ENCODE data around the gene CCDC61.

The CCDC61 gene

DNA sequence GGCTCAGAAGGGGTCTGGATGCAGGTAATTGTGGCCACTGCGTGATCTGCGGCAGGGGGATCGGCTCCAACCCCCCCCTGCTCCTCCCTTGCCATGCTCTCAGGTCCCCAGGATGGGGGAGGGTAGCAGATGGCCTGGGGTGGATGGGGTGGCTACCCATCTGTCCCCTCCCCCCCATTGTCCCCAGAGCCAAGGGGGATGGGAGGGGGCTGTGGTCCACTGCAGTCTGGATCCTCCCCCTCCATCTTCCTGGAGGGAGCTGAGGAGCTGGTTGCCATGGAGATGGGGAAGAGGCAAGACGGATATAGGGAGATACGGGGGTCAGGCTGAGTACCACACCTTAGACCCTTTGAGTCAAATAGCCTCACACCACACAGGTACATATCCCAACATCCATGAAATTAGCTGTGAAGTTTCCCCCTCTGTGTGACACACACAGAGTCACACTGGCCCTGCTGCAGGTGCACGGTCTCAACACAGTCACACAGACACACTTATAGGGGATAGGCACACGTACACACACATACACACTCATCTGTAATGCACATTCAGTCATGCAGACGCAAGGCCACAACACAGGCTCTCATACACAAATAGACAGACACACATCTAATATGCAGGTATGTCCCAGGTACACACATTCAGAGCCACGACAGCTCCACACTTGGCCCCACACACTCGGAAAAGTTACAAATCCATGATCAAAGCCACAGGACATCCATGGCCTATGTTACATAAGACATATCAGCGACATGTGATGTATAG, 19.8 kb upstream of the CCDC61 start:
- no peak for FAIRE-seq

DNA sequence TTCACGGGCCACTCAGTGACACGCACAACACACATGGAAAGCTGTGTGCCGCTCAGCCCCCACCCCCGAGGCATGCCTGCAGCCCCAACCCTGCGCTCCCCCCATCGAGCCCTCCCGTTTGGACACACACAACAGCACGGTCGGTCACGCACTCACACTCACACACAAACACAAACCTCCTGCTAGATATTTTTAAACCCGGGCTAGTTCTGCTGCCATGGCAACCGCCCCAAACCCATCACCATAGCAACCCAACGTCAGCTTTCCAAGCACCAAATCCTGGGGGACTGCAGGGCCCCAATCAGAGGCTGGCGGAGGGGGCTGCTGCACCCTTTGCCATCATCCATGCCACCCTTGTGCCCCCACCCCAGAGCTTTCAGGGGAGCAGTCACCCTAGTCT, 19.1 kb upstream of the CCDC61 start:
- FAIRE-seq = no peak

DNA sequence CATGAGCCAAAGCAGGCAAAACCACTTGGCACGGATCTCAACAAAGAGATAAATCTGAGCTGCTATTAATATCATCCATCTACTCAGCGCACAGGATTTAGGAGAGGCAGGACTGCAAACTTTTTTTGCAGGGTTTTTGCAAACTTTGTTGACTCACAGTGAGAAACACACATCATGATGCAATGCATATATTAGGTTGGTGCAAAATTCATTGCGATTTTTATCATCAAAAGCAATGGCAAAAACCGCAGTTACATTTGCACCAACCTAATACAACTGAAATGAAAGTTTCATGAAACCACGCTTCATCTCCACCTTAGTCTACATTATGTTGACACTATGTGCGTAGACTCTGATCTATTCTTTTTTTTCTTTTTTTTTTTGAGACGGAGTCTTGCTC, 17.1 kb upstream of the CCDC61 start:
- no peak for FAIRE-seq

DNA sequence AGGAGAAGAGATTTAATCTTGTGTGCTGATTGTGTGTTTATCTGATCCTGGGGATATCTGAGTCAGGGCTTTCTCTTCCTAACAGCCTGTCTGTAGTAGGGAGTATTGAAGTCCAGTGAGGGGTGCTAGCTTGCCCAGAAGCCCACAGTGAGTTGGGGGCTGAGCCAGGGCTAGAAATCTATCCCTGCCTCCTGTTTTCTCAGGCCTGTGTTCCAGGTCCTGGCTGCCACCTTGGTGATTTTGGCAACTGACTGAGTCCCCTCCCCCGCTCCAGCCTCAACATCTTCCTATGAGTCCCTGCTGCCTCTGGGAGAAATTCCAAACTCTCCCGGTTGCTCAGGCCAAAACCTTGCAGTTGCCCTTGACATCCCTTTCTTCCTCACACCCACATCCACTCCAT, 13.9 kb upstream of the CCDC61 start:
- FAIRE-seq = no peak

DNA sequence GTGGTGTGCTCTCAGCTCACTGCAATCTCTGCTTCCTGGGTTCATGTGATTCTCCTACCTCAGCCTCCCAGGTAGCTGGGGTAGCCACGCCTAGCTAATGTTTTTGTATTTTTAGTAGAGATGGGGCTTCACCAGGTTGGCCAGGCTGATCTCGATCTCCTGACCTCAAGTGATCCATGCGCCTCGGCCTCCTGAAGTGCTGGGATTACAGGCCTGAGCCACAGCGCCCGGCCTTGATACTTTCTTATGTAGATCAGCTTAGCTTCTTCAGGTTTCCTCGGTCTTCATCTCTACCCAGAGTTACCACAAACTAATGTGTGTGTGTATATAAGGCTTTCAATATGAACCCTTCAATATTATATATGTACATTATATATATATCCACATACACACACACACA, 9.9 kb upstream of the CCDC61 start:
- no peak for FAIRE-seq

DNA sequence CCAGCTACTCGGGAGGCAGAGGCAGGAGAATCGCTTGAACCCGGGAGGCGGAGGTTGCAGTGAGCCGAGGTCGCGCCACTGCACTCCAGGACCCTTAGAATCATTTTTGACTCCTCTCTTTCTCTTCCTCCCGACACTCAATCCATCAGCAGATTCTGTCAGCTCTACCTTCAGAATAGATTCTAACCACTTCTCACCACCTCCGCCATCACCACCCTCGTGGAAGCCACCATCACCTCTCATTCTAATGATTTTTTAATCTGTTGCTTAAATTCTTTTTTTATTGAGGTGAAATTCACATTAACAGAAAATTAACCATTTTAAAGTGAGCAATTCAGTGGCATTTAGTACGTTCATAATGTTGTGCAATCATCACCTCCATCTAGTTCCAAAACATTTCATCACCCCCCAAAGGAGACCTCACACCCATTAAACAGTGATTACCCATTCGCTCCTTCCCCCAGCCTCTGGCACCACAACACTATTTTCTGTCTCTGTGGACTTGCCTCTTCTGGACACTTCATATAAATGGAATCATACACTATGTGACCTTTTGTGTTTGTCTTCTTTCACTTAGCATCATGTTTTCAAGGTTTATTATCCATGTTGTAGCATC, 5.0 kb upstream of the CCDC61 start:
- no peak for FAIRE-seq

DNA sequence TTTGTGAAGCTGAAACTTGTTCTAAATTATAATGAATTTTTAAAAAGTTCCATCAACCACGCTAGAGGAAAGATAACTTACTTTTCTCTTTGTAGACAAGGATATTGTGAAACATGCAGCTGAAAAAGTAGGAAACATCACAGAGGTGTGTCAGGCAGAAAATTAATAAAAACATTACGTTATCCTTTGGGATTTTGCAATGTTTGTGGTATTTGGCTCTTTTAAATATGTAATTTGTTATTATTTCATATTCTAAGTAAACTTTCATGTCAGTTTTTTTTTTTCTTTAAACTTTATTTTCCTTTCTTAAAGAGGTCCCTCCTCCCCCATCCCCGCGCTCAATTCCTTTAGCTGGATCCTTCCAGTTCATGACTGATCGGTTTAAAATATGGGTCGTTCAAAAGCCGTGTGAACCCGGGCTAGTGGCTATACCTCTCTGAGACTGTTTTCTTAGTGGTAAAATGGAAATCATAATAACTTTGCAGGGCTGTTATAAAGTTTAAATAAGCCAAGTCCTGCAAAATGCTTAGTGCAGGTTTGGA, 740 bp upstream of the CCDC61 start:
- no peak for FAIRE-seq

DNA sequence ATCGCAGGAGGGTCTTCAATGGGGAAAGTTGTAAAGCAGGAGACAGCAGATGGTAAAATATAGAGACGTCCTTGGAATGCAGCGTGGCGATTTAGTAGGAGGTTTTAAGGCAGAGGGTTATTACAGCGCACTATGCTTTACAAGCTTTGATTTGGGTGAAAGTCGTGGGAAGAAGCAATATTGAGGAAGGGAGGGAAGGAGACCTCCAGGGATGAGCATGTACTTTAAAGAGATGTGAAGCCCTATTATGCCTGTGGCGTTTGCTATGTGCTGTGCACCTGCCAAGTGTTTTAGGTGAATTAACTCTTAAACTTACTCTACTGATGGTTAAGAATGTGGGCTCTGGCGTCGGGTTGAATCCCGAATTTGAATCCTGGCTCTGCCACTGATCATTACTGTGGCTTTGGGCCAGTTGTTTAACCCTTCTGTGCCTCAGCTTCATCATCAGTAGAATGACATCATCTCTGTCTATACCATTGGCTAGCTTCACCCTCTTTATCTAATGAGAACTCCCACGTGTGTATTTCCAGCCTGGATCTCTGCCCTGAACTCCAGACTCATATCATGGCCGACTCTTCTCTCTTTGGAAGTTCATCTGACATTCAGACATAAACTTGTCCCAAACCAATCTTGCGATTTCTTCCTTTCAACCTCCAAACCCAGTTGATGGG, 583 bp downstream of the CCDC61 start:
- no peak for FAIRE-seq

DNA sequence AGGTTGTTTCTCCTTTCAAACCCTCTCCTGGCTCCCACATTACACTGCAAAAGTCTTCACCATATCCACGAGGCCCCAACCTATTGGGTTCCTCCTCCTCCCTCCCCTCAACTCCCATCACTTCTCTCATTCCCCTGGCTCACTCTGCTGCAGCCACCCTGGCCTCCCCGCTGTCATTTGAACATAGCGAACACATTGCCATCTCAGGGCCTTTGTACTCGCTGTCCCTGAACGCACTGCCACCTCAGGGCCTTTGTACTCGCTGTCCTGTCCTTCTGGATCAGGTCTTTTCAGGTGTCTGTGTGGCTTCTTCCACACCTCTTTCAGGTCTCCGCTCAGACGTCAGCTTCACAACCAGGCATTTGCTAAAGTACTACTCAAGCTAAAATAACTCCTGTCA, 1.7 kb downstream of the CCDC61 start:
- no peak for FAIRE-seq

DNA sequence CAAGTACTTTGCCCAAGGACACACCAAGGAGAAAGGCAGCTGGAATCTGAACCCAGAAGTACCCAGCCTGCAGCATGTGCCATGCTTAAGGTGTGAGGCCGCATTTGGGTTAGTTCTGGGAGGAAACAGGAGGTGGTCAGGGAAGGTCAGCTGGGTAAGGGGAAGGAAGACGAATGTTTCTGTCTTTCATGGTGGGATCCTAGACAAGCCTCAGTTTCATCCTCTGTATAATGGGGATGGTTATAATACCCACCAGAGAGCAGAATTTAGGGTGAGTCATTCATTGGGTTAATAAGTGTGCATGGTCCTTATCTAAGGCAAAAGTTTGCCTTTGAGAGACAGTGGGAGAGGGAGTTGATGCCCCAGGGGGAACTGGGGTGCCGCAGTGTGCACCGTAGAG, 3.6 kb downstream of the CCDC61 start:
- no peak for FAIRE-seq

DNA sequence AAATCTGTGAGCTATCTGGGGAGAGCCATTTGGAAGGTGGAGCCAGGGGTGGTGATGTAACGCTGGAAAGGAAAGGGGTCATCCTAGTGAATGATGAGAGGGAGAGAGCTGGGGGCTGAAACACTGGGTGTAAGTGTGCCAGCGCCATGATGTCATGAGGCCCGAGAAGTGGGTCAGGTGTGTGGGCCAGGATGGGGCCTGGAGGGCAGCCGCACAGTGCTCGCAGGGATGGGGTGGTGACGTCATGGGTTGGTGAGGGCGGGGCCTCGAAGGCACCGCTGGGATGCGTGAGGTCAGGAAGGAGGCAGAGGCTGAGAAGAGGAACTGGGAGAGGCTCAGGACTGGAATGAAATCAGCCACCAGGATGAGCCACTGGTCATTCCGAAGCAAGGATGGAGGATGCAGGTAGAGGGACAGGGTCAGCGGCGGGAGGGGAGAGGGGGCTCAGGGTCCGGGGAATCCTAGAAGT, 4.4 kb downstream of the CCDC61 start:
- FAIRE-seq = no peak

DNA sequence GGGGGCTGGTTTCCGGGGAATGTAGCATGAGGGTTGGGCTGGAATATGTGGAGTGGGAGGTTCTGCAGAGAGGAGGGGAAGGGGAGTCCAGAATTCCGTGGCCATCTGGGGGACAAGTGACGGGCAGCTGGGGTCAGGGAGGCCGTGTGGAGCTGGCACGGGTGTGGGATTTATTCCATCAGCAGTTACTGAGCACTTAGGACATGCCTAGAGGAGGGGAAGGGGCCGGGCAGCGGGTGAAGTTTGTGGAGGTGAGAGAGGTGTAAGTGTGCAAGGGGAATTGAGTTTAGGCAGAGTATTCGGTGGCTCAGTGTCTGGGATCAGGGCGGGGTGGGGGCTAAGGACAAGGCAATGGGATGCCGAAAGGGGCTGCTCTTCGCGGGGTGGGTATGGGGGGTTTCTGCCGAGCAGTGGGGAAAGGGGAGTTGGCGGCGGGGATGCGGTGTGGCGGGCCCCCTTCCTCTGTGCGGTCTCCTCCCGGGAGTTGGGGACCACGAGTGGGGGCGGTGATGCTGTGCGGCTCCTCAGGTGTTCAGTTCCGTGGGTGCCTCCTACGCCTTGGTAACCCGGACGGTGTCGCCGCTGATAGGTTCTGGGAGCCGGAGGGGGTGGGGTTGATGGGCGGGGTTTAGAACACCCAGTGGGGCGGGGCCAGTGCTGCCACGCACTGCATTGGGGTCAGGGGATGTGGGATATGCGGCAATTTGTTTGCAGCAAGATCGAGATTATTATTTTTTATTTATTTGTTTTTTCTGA, 5.4 kb downstream of the CCDC61 start:
- no peak for FAIRE-seq

DNA sequence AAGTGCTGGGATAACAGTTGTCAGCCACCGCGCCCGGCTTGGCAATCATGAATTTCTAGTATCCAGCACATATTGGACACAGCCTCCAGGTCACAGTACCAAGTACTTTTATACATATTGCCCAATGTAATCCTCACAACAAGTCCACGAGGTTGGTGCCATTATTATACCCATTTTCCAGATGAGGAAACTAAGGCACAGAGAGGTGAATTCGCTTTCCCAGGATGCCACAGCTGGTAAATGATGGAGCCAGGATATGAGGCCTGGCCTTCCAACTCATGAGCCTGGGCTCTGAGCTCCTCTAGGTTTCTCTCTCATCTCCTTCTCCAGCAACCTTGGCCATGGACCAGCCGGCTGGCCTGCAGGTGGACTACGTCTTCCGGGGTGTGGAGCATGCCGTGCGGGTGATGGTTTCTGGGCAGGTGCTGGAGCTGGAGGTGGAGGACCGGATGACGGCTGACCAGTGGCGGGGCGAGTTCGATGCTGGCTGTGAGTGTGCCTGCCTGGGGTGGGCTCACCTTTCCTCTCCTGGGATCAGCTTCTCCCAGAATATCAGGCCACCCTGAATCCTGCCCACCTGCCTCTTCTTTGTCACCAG, 7.5 kb downstream of the CCDC61 start:
- no peak for FAIRE-seq

DNA sequence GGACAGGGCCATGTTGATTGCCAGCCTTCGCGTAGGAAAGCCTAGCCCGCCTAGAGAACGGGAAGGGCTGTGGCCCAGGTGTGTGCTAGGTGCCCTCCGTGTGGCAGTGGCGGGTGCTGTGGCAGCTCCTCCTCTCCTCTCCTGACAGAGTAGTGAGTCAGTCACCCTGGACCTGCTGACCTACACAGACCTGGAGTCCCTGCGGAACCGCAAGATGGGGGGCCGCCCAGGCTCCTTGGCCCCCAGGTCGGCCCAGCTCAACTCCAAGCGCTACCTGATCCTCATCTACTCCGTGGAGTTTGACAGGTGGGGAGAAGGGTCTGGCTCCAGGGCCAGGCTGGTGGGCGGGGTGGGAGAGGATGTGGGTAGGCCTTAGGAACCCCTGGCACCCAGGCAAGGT, 11.1 kb downstream of the CCDC61 start:
- FAIRE-seq = no peak

DNA sequence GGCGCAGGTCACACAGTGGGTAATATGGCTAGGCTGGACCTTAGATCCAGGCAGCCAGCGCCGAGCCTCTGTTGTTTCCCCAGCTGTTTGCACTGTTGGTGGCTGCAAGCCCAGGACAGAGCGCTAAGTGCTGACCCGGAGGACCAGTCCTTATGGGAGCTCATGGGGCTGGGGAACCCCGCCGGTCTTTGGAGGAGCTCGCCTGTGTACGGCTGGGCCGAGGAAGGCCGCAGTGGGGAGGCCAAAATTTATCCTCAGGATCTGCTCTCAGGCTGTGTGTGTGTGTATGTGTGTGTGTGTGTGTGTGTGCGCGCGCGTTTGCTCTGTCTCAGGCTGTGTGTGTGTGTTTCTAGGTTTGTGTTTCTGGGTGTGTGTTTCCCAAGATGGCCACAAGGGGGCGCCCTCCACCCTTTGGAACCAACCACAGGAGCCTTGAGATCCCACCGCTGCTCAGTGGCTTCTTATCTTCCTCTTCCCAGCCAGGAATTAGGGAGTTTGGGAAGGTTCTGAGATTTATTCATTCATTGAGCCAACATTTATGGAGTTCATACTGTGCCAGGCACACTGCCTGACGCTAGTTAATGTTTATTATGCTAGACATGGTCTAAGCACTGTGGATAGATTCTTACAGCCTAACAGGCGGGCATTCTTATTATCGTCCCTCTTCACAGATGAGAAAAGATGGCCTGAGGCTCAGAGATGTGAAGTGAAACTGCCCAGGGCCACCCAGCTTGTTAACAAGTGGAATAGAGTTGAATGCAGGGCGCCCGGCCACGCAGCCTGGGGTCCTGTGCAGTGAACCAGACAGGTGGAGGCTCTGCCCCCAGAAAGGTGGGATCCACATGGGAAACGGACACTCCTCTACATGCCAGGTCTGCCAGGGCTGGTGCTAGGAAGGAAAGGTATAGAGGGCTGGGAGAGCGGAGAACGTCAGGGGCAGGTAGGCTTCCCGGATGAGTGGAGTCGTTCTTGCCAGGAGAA, 14.6 kb downstream of the CCDC61 start:
- FAIRE-seq = peak; percentile 60

DNA sequence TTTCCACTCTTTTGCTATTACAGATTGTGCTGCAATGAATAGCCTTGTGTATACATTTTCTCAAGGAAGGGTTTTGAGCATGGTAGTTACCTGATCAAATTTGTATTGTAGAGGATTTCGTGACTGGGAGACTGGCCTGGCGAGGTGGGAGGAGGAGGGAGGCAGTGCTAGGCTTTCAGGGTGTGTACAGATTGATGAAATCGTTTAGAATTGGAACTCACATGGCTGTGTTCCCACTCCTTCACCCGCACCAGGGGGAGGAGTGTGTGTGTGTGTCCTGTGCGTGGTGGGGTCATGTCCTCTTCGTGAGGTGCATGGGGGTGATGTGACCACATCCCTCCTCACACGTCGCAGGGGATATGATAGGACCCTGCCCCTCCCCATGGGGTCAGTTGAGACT, 19.3 kb downstream of the CCDC61 start:
- FAIRE-seq = no peak

DNA sequence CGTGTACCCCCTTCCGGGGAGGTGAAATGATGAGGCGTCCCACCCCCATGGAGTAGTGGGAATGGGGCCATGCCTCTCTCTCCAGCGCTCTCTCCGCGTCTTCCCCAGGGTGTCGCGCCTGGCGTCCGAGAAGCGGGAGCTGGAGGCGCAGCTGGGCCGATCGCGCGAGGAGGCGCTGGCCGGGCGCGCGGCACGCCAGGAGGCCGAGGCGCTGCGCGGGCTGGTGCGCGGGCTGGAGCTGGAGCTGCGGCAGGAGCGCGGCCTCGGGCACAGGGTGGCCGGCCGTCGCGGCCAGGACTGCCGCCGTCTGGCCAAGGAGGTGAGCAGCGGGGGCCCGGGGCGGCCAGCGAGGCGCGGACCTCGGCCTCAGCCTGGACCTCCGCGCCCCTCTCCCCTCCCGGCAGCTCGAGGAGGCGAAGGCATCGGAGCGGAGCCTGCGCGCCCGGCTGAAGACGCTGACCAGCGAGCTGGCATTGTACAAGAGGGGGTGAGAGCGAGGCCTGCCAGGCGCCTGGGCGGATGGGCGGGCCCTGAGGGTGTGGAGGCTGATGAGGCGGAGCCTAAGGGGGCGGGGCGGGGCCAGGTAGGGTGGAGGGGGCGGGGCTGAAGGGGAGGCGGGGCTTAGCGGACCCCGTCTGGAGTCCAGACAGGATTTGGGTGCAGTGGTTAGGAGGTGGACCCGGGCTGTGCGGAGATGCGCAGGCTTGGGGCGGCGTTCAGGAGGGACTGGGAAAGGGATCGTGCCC, 19.8 kb downstream of the CCDC61 start:
- FAIRE-seq = no peak

DNA sequence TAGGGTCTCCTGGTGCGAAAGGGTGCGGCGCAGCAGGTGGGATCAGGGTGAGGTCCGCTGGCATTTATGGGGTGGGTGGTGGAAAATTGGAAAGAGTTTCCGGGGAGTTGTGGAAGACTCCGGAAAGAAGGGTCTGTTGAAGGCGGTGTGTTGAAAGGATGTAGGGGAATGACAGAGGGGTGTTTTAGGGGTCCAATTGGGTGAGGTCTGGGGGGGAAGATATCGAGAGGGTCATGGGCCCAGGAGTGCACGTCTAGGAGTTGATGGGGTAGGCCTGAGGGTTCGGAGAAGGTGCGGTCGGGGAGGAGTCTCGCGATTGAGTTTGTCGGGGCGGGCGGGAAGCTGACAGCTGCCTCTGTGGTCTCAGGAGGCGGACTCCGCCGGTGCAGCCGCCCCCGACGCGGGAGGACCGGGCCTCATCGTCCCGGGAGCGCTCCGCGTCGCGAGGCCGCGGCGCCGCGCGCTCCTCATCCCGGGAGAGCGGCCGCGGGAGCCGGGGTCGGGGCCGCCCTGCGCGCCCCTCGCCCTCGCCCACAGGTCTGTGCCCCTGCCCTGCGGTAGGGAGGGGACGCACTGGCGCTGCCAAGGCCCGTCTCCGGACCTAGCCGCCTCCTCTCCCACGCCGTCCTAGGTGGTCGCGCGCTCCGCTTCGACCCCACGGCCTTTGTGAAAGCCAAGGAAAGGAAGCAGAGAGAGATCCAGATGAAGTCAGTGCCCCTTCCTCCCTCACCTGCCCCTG, 20.6 kb downstream of the CCDC61 start:
- FAIRE-seq = no peak

DNA sequence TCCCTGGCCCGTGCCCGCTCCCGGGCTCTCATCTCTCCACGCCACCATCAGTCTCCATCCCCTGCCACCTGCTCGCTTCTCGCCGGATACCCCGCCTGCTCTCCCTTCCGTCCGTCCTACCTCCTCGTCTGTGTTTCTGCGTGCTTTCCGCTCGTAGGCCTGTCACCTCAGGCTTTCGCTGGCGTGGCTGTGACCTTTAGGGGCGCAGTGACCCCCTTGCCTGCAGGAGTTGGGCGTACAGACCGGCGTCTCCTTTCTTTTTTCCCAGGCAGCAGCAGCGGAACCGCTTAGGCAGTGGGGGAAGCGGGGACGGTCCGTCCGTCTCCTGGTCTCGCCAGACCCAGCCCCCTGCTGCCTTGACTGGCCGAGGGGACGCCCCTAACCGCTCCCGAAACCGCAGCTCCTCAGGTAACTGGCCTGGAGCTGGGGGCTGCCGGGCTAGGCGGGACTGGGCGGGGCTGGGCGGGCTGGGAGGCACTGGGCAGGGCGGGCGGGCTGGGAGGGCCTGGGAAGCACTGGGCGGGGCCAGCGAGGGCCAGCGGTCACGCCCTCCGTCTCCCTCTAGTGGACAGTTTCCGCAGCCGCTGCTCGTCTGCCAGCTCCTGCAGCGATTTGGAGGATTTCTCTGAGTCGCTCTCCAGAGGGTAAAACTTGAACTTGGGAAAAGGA, 21.3 kb downstream of the CCDC61 start:
- FAIRE-seq = no peak

DNA sequence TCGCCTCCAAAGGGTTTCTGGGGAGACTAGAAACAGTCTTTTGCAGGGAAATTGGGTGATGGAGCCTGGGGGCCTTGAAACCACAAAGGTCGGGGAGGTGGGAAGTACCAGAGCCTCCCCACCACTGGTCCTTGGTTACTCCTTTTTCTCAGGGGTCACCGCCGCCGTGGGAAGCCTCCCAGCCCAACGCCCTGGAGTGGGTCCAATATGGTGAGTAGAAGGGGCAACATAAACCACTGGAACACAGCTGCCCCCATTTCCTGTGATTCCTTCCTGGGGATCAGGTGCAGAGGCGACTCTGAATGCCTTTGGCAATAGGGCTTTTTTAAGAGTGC, 21.8 kb downstream of the CCDC61 start:
- FAIRE-seq = no peak

Data from TTC549 (cell line).